Measurements from ENCODE around the gene ANGPTL4.

DNA sequence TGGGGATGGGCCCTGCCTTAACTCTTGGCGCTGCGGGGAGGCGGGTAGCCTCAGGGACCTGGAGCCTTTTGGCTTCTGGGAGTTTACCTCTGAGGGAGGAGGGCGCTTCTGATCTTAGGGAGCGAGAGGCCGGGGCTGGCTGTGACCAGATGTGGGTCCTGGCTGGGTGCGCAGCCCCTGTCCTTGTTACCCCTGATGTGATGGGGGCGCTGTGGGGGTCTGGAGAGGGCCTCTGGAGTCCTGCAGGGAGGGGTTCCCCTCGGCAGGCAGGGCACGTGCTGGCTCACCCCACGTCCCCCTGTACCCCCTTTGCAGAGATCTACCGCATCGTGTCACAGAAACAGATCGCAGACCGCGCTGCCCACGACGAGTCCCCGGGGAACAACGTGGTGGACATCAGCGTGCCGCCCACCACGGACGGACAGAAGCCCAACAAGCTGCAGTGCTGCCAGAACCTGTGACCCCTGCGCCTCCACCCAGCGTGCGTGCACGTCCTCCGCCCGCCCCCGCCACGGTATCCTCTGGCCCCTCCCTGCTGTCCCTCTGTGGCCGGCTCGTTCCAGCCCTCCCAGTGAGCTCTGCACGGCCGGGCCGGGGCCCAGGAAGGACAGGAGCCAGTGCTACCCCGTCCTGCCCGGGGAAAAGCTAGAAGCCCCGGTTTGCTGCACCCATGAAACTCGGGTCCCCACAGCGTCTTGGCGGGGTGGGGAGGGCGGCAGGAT, 39.3 kb downstream of the ANGPTL4 start:
- TF ChIP-seq, protein P1, sequence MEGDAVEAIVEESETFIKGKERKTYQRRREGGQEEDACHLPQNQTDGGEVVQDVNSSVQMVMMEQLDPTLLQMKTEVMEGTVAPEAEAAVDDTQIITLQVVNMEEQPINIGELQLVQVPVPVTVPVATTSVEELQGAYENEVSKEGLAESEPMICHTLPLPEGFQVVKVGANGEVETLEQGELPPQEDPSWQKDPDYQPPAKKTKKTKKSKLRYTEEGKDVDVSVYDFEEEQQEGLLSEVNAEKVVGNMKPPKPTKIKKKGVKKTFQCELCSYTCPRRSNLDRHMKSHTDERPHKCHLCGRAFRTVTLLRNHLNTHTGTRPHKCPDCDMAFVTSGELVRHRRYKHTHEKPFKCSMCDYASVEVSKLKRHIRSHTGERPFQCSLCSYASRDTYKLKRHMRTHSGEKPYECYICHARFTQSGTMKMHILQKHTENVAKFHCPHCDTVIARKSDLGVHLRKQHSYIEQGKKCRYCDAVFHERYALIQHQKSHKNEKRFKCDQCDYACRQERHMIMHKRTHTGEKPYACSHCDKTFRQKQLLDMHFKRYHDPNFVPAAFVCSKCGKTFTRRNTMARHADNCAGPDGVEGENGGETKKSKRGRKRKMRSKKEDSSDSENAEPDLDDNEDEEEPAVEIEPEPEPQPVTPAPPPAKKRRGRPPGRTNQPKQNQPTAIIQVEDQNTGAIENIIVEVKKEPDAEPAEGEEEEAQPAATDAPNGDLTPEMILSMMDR (IDR thresholded peaks at IDR 0.05) = no peak
- TF ChIP-seq POLR2A (IDR thresholded peaks at IDR 0.05) = no peak

Measured in breast epithelium (tissue), 3 donors.